Occipital lobe (tissue), 2 donors: ENCODE results near the gene MRNIP. TPM values are rescaled to one million over a fixed set of nuclear protein-coding genes. Genes with fewer than 3 reads are reported as not detected.
"Not testable (repeated sequence)": the region's sequence is repeated elsewhere in the genome, so short reads cannot be mapped to it uniquely, and the experiment has no call there.

Experiments
- DNase-seq: peaks from one replicate; lab custom pipeline; 2025; lab: John Stamatoyannopoulos, UW
- total RNA-seq: library from RNA; depleted of rRNA; stranded (reverse); fragments of >200 nt; gene quantifications from one replicate; pipeline ENCODE4 v1.2.3, GENCODE V29; 2014

Gene MRNIP
- total RNA-seq, 1 donor from 2014 or later = 26.7 TPM

DNA sequence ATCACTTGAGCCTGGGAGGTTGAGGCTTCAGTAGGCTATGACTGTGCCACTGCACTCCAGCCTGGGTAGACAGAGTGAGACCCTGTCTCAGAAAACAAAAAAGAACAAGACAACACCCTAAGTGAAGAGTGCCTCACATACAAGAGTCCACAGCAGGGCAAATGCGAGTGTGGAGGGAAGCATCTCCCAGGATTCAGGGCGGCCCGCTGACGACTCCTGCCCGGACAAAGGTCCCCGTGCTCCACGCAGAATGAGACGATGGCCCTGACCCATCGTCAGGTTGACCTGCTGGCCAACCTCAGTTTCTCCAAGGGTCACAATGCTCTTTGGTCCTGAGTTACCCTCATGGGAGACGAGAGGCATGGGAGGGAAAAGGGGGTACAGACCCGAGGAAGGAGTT lies 18.3 kb downstream of the MRNIP start:
- DNase-seq = no peak

DNA sequence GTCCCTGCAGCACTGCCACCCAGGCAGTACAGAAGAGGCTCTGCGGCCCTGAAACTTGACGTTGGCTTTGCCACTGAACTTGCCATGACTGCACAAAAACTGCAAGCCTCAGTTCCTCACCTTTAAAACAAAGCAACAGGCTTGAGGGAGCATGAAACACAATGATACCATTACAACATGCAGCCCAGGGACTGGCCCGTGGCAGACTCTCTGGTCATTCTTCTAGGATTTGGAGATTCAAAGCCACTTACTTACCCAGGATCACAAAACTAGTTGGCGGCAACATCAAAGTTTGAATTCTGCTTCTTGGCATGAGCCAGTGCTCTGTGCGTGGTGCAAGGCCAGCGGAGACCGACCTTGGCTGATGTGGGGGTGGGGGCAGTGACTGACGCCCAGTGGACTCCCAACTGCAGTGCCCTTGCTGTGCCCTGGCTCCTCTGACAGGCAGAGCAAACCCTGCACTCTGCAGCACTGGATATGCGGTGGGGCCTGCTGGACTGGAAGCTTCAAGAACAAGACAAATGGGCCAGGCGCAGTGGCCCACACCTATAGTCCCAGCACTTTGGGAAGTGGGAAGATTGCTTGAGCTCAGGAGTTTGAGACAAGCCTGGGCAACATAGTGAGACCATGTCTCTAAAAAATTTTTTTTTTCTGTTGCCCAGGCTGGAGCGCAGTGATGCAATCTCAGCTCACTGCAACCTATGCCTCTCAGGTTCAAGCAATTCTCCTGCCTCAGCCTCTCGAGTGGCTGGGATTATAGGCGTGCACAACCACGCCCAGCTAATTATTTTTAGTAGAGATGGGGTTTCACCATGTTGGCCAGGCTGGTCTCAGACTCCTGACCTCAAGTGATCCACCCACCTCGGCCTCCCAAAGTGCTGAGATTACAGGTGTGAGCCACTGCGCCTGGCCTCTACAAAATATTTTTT lies 19.0 kb downstream of the MRNIP start:
- DNase-seq = no peak

DNA sequence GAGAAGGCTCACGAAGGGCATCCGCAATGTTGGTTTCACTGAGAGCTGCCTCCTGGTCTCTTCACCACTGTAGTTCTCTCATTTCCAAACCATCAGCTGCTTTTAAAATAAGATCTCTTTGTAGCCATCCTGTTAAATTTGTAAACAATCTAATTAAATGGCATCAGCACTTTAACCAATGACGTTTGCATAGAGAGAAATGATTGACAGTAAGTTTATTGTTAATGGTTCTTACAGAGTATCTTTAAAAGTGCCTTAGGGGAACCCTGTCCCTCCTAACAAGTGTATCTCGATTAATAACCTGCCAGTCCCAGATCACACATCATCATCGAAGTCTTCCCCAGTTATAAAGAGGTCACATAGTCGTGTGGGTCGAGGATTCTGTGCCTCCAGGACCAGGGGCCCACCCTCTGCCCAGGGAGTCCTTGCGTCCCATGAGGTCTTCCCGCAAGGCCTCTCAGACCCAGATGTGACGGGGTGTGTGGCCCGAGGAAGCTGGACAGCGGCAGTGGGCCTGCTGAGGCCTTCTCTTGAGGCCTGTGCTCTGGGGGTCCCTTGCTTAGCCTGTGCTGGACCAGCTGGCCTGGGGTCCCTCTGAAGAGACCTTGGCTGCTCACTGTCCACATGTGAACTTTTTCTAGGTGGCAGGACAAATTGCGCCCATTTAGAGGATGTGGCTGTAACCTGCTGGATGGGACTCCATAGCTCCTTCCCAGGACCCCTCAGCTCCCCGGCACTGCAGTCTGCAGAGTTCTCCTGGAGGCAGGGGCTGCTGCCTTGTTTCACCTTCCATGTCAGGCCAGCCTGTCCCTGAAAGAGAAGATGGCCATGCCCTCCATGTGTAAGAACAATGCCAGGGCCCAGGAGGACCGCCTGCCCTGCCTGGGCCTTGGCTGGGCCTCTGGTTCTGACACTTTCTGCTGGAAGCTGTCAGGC lies 21.3 kb downstream of the MRNIP start:
- DNase-seq = no peak

DNA sequence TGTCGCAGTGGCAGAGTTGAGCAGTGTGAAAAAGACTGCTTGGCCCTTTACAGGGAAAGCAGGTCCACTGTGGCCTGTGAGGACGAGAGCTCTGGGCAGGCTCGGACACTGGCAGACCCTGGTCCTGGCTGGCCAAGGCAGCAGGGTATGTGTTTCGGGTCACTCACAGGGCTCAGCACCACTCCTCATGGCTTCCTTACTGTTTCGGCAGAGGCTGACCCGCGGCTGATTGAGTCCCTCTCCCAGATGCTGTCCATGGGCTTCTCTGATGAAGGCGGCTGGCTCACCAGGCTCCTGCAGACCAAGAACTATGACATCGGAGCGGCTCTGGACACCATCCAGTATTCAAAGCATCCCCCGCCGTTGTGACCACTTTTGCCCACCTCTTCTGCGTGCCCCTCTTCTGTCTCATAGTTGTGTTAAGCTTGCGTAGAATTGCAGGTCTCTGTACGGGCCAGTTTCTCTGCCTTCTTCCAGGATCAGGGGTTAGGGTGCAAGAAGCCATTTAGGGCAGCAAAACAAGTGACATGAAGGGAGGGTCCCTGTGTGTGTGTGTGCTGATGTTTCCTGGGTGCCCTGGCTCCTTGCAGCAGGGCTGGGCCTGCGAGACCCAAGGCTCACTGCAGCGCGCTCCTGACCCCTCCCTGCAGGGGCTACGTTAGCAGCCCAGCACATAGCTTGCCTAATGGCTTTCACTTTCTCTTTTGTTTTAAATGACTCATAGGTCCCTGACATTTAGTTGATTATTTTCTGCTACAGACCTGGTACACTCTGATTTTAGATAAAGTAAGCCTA lies 22.2 kb downstream of the MRNIP start:
- DNase-seq = no peak

DNA sequence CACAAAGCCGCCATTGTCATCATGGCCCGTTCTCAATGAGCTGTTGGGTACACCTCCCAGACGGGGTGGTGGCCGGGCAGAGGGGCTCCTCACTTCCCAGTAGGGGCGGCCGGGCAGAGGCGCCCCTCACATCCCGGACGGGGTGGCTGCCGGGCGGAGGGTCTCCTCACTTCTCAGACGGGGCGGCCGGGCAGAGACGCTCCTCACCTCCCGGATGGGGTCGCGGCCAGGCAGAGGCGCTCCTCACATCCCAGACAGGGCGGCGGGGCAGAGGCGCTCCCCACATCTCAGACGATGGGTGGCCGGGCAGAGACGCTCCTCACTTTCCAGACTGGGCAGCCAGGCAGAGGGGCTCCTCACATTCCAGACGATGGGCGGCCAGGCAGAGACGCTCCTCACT lies 23.7 kb downstream of the MRNIP start:
- not testable (repeated sequence) for DNase-seq

DNA sequence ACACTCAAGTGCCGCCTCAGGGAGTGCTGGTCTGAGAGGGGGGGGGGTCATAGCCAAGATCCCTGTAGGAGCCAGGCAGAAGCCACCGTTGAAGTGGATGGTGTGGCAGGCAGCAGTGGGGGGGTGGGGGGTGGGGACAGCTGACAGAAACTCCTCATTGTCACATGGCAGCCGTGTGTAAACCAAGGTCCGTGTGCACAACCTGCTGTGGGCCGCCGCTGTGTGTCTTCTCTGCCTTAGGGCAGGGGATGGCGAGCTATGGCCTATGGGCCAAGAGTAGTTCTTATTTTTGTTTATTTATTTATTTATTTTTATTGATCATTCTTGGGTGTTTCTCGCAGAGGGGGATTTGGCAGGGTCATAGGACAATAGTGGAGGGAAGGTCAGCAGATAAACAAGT lies 24.5 kb downstream of the MRNIP start:
- no peak for DNase-seq

DNA sequence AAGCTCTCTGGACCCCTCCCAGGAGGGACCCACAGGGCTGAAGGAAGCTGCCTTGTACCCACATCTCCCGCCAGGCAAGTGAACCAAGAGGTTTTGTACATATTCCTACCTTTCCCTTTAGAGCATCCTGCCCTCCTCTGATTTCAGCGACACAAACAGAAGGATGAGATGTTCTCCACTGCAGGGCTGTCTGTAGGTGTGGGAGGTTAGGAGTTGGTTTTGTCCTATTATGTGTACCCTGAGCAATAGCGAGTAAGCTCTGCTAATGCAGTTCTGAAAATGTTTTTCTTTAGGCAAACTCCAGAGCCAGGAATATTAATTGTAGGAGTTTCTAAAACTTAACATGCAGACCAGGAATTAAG lies 24.9 kb downstream of the MRNIP start:
- DNase-seq = no peak

DNA sequence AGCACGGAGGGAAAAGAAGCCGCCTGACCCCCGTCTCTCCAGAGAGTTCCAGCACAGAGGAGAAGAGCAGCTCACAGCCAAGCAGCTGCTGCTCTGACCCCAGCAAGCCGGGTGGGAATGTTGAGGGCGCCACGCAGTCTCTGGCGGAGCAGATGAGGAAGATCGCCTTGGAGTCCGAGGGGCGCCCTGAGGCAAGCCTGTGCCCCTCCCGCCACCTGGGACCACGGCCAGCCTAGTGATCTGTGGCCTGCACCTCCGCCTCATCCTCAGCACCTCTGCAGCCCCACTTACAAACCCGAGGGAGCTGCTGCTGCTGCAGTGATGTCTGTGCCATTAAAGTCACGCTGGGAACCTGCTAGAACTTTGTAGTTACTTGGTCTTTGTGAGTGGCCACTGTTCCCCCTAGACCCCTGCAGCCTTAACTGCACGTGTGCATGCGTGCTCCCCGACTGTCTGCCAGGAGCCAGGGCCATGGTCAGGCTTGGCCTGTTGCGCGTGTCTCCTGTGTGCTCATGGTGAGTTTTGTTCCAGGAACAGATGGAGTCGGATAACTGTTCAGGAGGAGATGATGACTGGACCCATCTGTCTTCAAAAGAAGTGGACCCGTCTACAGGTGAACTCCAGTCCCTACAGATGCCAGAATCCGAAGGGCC lies 25.4 kb downstream of the MRNIP start:
- no peak for DNase-seq

DNA sequence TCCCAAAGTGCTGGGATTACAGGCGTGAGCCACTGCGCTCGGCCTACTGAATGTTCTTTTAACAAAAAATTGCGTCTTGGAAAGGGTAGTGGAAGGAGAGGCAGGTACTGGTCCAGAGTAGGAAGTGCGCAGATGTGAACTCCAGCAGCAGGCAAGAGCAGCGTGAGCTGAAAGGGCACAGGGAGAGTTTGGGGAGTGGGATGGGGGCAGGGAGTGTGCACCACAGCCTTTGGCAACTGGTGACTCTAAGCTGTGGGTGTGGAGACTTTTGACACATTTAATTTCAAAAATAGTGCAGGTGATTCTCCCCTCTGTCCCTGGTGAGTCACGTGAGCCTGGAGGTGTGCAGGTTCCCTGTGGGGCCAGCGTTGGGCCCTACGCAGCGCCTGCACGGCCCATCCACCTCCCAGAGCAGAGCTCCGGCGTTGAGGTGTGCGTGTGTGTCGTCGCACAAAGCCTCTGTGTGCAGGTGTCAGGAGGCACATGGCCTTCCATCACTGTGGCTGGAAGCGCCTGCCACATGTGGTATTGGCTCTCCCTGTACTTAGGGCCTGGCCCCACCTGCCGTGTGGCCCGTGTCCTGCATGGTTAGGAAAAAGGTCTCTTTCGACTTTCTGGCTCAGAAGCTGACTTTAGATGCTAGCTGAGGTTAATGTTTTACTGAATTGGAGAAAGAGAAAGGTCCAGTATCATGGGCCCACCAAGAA lies 26.4 kb downstream of the MRNIP start:
- DNase-seq = no peak

DNA sequence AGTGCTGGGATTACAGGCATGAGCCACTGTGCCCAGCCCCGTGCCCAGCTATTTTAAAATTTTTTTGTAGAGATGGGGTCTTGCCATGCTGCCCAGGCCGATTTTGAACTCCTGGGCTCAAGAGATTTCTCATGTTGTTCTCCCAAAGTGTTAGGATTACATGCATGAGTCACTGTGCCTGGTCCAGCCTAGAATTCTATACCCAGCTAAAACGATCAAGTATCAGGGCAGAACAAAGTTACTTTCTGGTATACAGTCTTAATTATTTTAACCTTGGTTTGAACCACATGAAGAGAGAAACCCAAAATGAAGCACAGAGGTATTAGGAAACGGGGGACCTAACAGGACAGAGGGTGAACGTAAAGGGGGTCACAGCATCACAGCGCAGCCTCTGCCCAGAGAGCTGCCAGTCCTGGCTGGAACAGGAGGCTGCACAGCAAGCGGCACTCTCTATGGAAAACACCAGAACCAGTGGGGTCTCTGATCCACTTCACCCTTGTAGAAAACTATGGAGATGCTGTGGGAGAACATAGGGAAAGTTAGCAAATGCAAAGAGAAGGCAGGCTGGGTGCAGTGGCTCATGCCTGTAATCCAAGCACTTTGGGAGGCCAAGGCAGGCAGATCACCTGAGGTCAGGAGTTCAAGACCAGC lies 27.7 kb downstream of the MRNIP start:
- DNase-seq = no peak

DNA sequence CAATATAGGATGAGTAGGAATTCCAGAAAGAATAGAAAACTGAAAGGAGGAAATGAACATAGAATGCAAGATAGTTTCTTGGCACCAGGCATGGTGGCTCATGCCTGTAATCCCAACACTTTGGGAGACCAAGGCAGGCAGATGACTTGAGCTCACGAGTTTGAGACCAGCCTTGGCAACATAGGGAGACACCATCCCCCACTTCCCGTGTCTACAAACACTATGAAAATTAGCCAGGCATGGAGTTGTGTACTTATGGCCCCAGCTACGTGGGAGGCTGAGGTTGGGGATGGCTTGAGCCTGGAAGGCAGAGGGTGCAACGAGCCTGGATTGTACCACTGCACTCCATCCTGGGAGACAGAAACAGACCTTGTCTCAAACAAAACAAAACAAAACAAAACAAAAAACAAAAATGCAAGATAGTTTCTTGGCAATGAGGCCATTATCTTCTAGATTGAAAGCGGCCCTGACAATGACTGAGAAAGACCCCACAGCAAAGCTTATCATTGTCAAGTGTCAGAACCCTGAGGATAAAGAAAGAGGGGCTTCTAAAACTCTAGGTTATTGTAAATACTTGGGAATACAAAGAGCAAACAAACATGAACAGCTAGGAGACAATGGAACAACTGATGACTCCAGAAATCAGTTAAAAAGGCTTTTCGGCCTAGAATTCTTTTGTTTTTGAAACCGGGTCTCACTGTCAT lies 28.7 kb downstream of the MRNIP start:
- DNase-seq = no peak

DNA sequence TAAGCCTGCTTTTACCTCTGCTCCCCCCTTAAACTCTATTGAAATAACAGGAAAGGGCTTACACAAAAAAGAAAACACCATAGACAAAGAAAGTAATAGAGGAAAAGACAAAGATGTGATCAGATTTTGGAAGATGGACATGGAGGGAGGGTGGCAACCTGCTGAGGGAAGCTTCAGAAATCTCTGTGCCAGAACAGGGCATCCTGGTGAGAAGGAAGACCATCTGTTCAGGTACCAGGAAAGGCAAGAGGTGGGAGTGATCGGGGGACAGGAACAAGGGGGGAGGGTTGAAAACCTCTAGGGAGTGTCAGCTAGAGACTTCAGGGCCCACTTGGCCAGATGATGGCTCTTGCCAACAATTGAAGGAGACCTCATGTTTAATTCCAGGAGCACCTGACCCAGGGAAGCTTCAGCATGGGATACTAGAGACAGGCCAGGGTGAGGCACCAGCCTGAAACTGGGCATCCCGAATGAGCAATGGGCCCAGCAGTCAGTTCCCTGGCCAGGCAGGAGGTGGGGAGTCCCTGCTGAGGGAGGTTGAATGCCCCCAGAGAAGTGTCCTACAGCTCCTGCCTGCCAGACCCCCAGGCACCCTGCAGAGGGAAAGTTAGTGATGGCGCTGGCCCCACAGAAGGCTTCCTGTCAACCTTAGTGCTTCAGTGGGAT lies 29.7 kb downstream of the MRNIP start:
- DNase-seq = no peak

DNA sequence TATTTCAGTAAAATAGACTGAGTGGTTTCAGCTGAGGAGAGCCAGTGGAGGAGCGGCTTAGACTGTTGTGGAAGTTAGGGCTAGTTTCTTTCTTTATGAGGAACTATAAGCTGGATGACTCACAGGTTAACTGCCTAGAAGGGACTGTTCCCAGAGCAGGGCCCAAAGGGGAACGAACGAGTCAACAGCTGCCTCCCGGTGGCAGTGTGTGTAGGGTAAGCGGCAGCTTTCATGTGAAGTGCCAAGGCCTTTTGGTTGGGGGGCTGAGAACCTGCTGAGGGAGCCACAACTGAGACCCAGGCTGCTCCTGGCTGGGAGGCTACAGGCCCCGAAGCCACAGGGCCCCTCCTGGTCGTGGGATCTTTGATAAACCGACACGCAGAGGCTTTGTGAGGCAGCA lies 30.9 kb downstream of the MRNIP start:
- DNase-seq = no peak

DNA sequence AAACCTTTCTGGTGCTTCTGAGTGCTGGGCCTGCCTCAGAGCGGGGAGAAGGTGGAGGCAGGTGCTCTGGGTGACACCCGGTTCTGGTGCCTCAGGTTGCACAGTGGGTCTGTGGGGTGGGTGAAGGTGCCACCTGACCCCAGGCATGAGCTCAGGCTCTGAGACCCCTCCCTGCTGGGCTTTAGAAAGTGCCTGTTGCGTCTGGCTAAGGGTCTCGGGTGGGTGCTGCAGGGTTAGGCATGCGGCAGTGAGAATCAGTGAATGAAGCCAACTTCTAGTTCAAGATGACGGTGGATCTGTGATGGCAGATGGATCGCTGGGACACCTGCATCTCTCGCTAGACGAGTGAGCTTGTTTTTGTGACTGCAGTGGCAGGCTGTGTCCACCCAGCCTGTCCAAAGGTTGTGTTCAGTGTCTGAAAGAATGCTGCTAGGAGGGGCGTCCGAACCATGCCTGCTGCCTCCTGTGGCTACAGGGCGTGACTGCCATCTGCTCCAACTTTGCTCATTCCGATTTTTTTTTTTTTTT lies 32.9 kb downstream of the MRNIP start:
- no peak for DNase-seq

DNA sequence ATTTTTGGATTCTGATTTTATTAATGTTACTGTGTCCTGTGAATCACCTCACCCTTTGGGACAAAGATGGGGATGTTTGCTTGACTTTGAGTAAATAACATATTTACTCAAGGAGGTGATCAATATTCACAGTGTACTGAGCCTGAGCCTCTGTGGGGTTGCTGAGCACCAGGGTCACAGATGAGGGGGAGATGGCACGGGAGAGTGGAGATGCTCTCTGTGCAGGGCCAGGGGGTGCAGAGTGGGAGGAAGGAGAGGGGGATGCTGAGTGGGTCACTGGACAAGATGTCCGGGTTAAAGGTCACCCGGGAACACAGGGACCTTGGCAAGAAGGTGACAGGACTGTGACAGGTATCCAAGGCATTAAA lies 33.9 kb downstream of the MRNIP start:
- DNase-seq = no peak

DNA sequence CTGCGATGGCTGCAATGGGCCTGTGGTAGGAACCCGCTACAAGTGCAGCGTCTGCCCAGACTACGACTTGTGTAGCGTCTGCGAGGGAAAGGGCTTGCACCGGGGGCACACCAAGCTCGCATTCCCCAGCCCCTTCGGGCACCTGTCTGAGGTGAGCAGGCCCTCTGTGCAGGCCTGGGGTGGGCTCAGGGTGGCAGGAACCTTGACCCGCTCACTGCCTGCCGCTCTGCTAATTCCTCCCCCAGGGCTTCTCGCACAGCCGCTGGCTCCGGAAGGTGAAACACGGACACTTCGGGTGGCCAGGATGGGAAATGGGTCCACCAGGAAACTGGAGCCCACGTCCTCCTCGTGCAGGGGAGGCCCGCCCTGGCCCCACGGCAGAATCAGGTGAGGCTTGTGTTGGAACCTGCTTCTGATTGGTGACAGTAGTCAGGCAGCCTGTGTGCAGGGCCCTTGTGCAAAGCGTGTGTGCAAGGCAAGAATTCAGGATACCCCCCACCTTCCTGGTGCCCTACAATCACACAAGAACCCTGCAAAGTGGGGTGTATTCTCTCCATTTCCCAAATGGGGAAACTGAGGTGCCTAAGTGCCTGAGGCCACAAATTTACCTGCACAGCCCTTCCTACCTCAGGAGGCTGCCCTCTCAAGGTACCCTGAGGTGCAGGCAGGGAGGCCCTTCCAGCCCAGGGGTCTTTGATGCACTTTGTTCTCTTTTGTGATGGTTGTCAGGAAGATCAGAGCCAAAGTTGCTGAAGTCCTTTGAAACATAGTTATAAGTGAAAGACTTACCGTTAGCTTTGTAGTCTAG lies 34.5 kb downstream of the MRNIP start:
- DNase-seq = no peak

DNA sequence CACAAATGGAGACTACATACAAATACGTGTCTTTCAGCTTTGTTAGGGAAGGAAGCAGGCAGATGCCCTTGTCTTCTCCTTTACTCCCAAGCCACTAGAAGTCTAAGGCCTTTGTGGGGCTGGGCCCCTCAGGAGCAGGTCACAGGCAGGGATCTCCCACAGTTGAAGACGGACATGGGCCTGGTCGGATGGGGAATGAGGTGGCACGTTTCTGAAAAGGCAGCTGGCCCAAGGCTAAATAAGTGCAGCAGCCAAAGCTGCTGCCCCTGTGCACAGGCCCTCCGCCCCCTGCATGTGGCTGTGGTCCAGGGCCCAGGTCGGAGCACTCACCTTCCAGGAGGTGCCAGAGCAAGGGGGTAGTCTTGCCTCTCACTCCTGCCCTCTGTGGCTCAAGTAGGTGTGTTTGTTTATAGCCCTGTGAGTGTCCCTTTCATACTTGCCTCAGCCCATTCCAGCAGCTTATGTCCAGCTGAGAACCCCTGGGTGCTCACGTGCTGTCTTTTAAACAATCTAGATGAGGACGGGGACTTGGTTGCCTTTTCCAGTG lies 36.1 kb downstream of the MRNIP start:
- no peak for DNase-seq
